WTC11 (cell line): ENCODE results near the gene PASD1. TPM values are rescaled to one million over a fixed set of nuclear protein-coding genes. Genes with fewer than 3 reads are reported as not detected.
A peak's percentile ranks its signal among the peaks of the same experiment; 100 is the strongest.

Source experiments
- ATAC-seq: fragments of 200-7000 bp; cut with Tn5 transposase; 2 replicates; pipeline ENCODE4 v1.10.0; 2021; ENCODE audit warnings: mild to moderate bottlenecking, moderate library complexity
- CTCF ChIA-PET: fragments of 300-600 bp; sonication (Branson Sonifier 250); formaldehyde crosslinking; loops from one replicate; lab custom pipeline; 2021; ENCODE audit warnings: antibody characterized with exemption; lab: Charles Lee
- POLR2A ChIA-PET: fragments of 350-600 bp; sonication (Branson Sonifier 250); formaldehyde crosslinking; loops from one replicate; lab custom pipeline; 2021; ENCODE audit warnings: antibody characterized with exemption; lab: Charles Lee
- DNase-seq: peaks from one replicate; pipeline ENCODE4 v3.0.0; 2021; ENCODE audit warnings: low spot score
- H3K27ac Mint-ChIP-seq: 2 replicates; pipeline ENCODE4 v1.8.0; 2021; ENCODE audit warnings: mixed read lengths
- H3K27me3 Mint-ChIP-seq: 2 replicates; pipeline ENCODE4 v1.8.0; 2021; ENCODE audit warnings: low read depth, mild to moderate bottlenecking, moderate library complexity, mixed read lengths
- H3K36me3 Mint-ChIP-seq: 2 replicates; pipeline ENCODE4 v1.8.0; 2021; ENCODE audit warnings: mixed read lengths
- H3K4me1 Mint-ChIP-seq: 2 replicates; pipeline ENCODE4 v1.8.0; 2022; ENCODE audit warnings: mixed read lengths
- H3K4me3 Mint-ChIP-seq: 2 replicates; pipeline ENCODE4 v1.8.0; 2021; ENCODE audit warnings: mild to moderate bottlenecking, moderate library complexity, mixed read lengths
- H3K9me3 Mint-ChIP-seq: 2 replicates; pipeline ENCODE4 v1.8.0; 2021; ENCODE audit warnings: mixed read lengths
- CREB1 ChIP-seq: sonication (generic); formaldehyde crosslinking; IDR thresholded peaks from 2 replicates; pipeline ENCODE4 v1.8.0; 2023; ENCODE audit warnings: mild to moderate bottlenecking, missing genetic modification reagents
- ELF4 ChIP-seq: sonication (generic); formaldehyde crosslinking; IDR thresholded peaks from 2 replicates; pipeline ENCODE4 v1.8.1; 2022; ENCODE audit warnings: low read depth, mild to moderate bottlenecking, moderate library complexity, missing genetic modification reagents
- ESRRA ChIP-seq: sonication (generic); formaldehyde crosslinking; IDR thresholded peaks from 2 replicates; pipeline ENCODE4 v1.8.1; 2022; ENCODE audit warnings: mild to moderate bottlenecking, missing genetic modification reagents, borderline replicate concordance
- GABPB1 ChIP-seq: sonication (generic); formaldehyde crosslinking; IDR thresholded peaks from 2 replicates; pipeline ENCODE4 v1.8.1; 2023; ENCODE audit warnings: mild to moderate bottlenecking, missing genetic modification reagents
- OVOL2 ChIP-seq: fragments of 250-450 bp; sonication (Bioruptor Pico); IDR thresholded peaks from 2 replicates; pipeline ENCODE4 v1.9.0; 2021; ENCODE audit warnings: mild to moderate bottlenecking, borderline replicate concordance
- RORB ChIP-seq: fragments of 250-450 bp; sonication (Bioruptor Pico); IDR thresholded peaks from 2 replicates; pipeline ENCODE4 v1.9.0; 2021; ENCODE audit warnings: mild to moderate bottlenecking
- SP1 ChIP-seq: sonication (generic); formaldehyde crosslinking; conservative IDR thresholded peaks from 2 replicates; pipeline ENCODE4 v1.8.1; 2022; ENCODE audit warnings: missing genetic modification reagents
- TP53 ChIP-seq: sonication (generic); formaldehyde crosslinking; IDR thresholded peaks from 2 replicates; pipeline ENCODE4 v1.8.1; 2023; ENCODE audit warnings: mild to moderate bottlenecking, missing genetic modification reagents
- ZBTB21 ChIP-seq: sonication (generic); formaldehyde crosslinking; IDR thresholded peaks from 2 replicates; pipeline ENCODE4 v1.8.1; 2023; ENCODE audit warnings: mild to moderate bottlenecking, missing genetic modification reagents, borderline replicate concordance
- ZNF263 ChIP-seq: sonication (generic); formaldehyde crosslinking; IDR thresholded peaks from 2 replicates; pipeline ENCODE4 v1.8.1; 2022; ENCODE audit warnings: low read depth, mild to moderate bottlenecking, moderate library complexity, missing genetic modification reagents
- ZNF416 ChIP-seq: fragments of 250-450 bp; sonication (Bioruptor Pico); IDR thresholded peaks from 2 replicates; pipeline ENCODE4 v1.9.0; 2021; ENCODE audit warnings: mild to moderate bottlenecking, inconsistent platforms
- ZNF671 ChIP-seq: fragments of 250-450 bp; sonication (Bioruptor Pico); IDR thresholded peaks from 2 replicates; pipeline ENCODE4 v1.8.0; 2021; ENCODE audit warnings: mild to moderate bottlenecking
- total RNA-seq: library from RNA; stranded (reverse); gene quantifications from 3 replicates; pipeline ENCODE4 v1.2.3, GENCODE V29; 2021
- TF ChIP-seq, protein P1 (sequence below): sonication (generic); formaldehyde crosslinking; IDR thresholded peaks from 2 replicates; pipeline ENCODE4 v1.8.1; 2022; ENCODE audit warnings: mild to moderate bottlenecking, missing genetic modification reagents, moderate library complexity, borderline replicate concordance
- TF ChIP-seq, protein P2 (sequence below): sonication (generic); formaldehyde crosslinking; IDR thresholded peaks from 2 replicates; pipeline ENCODE4 v1.8.1; 2023; ENCODE audit warnings: mild to moderate bottlenecking, moderate library complexity, missing genetic modification reagents
- TF ChIP-seq, protein P3 (sequence below): sonication (generic); formaldehyde crosslinking; IDR thresholded peaks from 2 replicates; pipeline ENCODE4 v1.8.0; 2023; ENCODE audit warnings: missing genetic modification reagents
- TF ChIP-seq, protein P4 (sequence below): fragments of 250-450 bp; sonication (Bioruptor Pico); IDR thresholded peaks from 2 replicates; pipeline ENCODE4 v1.9.0; 2021; ENCODE audit warnings: mild to moderate bottlenecking
- TF ChIP-seq, protein P5 (sequence below): sonication (generic); formaldehyde crosslinking; IDR thresholded peaks from 2 replicates; pipeline ENCODE4 v1.8.1; 2023; ENCODE audit warnings: mild to moderate bottlenecking, missing genetic modification reagents, moderate library complexity
- TF ChIP-seq, protein P6 (sequence below): sonication (generic); formaldehyde crosslinking; IDR thresholded peaks from 2 replicates; pipeline ENCODE4 v1.8.0; 2022; ENCODE audit warnings: mild to moderate bottlenecking, missing genetic modification reagents

PASD1 gene
- total RNA-seq, 1 experiment from 2014 or later, result not detected

DNA sequence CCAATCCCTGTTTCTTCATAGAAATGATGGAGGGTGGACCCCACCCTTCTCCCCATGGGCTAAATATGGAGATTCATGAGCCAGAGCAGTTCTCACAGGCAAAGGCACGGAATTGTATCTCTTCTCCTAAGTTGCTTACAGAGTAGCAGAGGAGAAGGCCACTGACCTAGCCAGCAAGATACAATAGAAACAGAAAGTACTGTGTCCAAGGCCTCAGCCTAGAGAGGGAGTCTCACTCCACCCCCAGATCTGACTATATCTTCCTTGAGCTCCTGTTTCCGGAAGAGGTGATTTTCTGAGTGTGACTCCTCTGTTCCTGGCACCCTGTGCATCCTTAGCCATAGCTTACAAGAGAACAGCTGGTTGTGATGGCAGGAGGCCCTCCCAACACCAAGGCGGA is 152.3 kb downstream of the PASD1 start, which contains the start of gene FATE1:
Gene FATE1 (plus strand): TSS at position 284 of the 400 bp plus-strand sequence. CDS start 85 bp downstream, at position 369.
- POLR2A ChIA-PET, result no interaction called here
- no peaks in the 10 kb centered on the region for H3K36me3 Mint-ChIP-seq
- H3K4me3 Mint-ChIP-seq, result no peak within 1 kb of the TSS
- TF ChIP-seq, protein P1, sequence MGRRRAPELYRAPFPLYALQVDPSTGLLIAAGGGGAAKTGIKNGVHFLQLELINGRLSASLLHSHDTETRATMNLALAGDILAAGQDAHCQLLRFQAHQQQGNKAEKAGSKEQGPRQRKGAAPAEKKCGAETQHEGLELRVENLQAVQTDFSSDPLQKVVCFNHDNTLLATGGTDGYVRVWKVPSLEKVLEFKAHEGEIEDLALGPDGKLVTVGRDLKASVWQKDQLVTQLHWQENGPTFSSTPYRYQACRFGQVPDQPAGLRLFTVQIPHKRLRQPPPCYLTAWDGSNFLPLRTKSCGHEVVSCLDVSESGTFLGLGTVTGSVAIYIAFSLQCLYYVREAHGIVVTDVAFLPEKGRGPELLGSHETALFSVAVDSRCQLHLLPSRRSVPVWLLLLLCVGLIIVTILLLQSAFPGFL, result no peak
- TF ChIP-seq ZBTB21 (CRISPR knock-in tag) (no peak), ZNF263 (CRISPR knock-in tag) (no peak), SP1 (CRISPR knock-in tag) (no peak)
- TF ChIP-seq, protein P2, sequence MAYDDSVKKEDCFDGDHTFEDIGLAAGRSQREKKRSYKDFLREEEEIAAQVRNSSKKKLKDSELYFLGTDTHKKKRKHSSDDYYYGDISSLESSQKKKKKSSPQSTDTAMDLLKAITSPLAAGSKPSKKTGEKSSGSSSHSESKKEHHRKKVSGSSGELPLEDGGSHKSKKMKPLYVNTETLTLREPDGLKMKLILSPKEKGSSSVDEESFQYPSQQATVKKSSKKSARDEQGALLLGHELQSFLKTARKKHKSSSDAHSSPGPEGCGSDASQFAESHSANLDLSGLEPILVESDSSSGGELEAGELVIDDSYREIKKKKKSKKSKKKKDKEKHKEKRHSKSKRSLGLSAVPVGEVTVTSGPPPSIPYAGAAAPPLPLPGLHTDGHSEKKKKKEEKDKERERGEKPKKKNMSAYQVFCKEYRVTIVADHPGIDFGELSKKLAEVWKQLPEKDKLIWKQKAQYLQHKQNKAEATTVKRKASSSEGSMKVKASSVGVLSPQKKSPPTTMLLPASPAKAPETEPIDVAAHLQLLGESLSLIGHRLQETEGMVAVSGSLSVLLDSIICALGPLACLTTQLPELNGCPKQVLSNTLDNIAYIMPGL (CRISPR knock-in tag), result no peak
- TF ChIP-seq, protein P3, sequence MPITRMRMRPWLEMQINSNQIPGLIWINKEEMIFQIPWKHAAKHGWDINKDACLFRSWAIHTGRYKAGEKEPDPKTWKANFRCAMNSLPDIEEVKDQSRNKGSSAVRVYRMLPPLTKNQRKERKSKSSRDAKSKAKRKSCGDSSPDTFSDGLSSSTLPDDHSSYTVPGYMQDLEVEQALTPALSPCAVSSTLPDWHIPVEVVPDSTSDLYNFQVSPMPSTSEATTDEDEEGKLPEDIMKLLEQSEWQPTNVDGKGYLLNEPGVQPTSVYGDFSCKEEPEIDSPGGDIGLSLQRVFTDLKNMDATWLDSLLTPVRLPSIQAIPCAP (CRISPR knock-in tag), result no peak
- TF ChIP-seq, protein P4, sequence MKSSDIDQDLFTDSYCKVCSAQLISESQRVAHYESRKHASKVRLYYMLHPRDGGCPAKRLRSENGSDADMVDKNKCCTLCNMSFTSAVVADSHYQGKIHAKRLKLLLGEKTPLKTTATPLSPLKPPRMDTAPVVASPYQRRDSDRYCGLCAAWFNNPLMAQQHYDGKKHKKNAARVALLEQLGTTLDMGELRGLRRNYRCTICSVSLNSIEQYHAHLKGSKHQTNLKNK (CRISPR knock-in tag), result no peak
- CTCF ChIA-PET, result no interaction called here
- H3K4me1 Mint-ChIP-seq, result peaks cover 21% of the 10 kb centered on the region
- no peak for DNase-seq
- ATAC-seq, result no peak
- H3K9me3 Mint-ChIP-seq, result no peaks in the 10 kb centered on the region
- no peak within 1 kb of the TSS for H3K27ac Mint-ChIP-seq
- H3K27me3 Mint-ChIP-seq, result no peaks in the 10 kb centered on the region

DNA sequence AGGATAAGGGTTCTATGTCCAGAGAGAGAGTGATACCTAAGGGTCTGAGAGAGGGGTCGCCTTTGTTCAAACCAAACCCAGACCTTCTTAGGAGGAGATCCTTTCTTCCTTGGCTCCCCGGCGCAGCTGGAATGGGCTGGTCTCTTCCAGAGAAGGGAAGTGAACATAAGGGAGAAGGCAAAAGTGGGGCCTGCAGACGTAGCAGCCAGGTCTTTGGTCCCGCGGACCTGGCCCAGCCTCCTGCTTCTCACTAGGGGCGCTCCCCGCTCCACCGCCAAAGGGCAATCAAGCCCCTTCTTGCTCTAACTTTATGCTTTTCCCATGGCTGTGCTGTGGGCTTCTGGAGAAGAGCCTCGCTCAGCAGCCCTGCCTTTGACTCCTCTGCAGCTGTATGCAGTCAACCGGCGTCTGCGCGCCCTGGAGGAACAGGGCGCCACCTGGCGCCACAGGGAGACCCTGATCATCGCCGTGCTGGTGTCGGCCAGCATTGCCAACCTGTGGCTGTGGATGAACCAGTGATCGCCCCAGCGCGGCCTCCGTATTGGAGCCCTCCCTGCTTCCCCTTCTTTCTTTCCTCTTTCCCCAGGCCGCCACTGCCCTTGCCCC is 158.9 kb downstream of the PASD1 start:
- DNase-seq (peak; percentile 71), ATAC-seq (peak; percentile 96)
- ChIA-PET POLR2A (no interaction called here), CTCF (interaction anchor here (0.6 to 1.8 kb wide), 8 partner anchors 8 to 1099 kb away, joined by 3 to 18 read pairs (median 4); partner anchors contain the start of gene GABRA3)
- peaks cover 4% of the 10 kb centered on the region; the same call in 1 of the 2 replicates for H3K27me3 Mint-ChIP-seq
- H3K9me3 Mint-ChIP-seq, result no peaks in the 10 kb centered on the region
- H3K4me1 Mint-ChIP-seq, result peaks cover 19% of the 10 kb centered on the region
- no peak overlapping the region for H3K27ac Mint-ChIP-seq
- H3K36me3 Mint-ChIP-seq, result no peaks in the 10 kb centered on the region
- no peak overlapping the region for H3K4me3 Mint-ChIP-seq
- TF ChIP-seq, protein P5, sequence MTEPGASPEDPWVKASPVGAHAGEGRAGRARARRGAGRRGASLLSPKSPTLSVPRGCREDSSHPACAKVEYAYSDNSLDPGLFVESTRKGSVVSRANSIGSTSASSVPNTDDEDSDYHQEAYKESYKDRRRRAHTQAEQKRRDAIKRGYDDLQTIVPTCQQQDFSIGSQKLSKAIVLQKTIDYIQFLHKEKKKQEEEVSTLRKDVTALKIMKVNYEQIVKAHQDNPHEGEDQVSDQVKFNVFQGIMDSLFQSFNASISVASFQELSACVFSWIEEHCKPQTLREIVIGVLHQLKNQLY (CRISPR knock-in tag), result no peak
- TF ChIP-seq CREB1 (CRISPR knock-in tag) (no peak), SP1 (CRISPR knock-in tag) (no peak), GABPB1 (CRISPR knock-in tag) (no peak), RORB (CRISPR knock-in tag) (no peak), OVOL2 (CRISPR knock-in tag) (no peak)

DNA sequence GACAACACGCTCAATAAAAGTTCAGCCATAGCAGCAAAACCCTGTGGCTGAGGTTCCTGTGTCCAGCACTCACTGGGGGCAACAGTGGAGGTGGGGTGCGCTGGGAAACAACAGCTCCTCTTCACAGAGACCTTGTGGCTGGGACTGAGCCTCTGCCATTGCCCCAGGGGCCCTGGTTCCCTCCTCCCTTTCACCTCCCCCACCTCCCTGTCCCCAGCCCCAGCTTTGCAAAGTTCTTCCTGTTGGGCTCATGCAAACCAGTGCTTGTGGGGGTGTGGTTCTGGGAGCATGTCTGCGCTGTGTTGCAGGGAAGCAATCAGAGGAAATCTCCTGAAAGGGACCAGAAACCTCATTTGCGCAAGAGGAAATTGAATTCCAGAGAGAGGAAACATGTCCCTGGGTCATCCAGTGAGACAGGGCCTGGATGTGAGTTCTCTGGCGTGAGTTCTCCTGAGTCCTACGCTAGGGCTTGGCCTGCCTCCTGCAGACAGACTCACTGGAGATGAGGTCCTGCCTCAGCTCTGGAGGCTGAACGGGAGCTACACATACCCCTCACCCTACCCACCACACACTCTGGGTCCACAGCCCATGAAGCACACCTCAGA is 159.8 kb downstream of the PASD1 start:
- CTCF ChIA-PET, result interaction anchor here (0.9 to 1.8 kb wide), 5 partner anchors 9 to 1098 kb away, joined by 3 to 18 read pairs (median 8); no protein-coding TSS in a partner anchor
- H3K27ac Mint-ChIP-seq, result no peak overlapping the region
- H3K27me3 Mint-ChIP-seq, result peaks cover 4% of the 10 kb centered on the region; the same call in 1 of the 2 replicates
- POLR2A ChIA-PET, result no interaction called here
- no peaks in the 10 kb centered on the region for H3K9me3 Mint-ChIP-seq
- DNase-seq (no peak), ATAC-seq (peak; percentile 9; the same call in 1 of the 2 replicates)
- no peaks in the 10 kb centered on the region for H3K36me3 Mint-ChIP-seq
- no peak for TF ChIP-seq ESRRA (CRISPR knock-in tag)
- no peak for TF ChIP-seq ZNF416
- no peak for TF ChIP-seq TP53 (CRISPR knock-in tag)
- no peak for TF ChIP-seq ZNF671
- TF ChIP-seq, protein P6, sequence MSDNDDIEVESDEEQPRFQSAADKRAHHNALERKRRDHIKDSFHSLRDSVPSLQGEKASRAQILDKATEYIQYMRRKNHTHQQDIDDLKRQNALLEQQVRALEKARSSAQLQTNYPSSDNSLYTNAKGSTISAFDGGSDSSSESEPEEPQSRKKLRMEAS, result no peak
- no peak for TF ChIP-seq ELF4 (CRISPR knock-in tag)
- TF ChIP-seq, all 79 proteins: peak for 0
- H3K4me3 Mint-ChIP-seq, result no peak overlapping the region
- H3K4me1 Mint-ChIP-seq, result peaks cover 19% of the 10 kb centered on the region
